HEK293 (cell line): ENCODE measurements around the gene TXLNA.

ENCODE experiments used
- EGR2 ChIP-seq: fragments of 450-650 bp; formaldehyde crosslinking; IDR thresholded peaks from 2 replicates; pipeline ENCODE4 v1.5.1; 2016; ENCODE audit warnings: low read depth, missing biosample characterization, missing genetic modification characterization
- ZNF10 ChIP-seq: fragments of 450-650 bp; formaldehyde crosslinking; IDR thresholded peaks from 2 replicates; pipeline ENCODE4 v1.5.1; 2017; ENCODE audit warnings: missing biosample characterization, missing genetic modification characterization
- ZNF133 ChIP-seq: fragments of 450-650 bp; formaldehyde crosslinking; IDR thresholded peaks from 2 replicates; pipeline ENCODE4 v1.5.1; 2016; ENCODE audit warnings: missing biosample characterization, missing genetic modification characterization
- ZNF138 ChIP-seq: fragments of 450-650 bp; formaldehyde crosslinking; IDR thresholded peaks from 2 replicates; pipeline ENCODE4 v1.5.1; 2016; ENCODE audit warnings: missing biosample characterization, missing genetic modification characterization, borderline replicate concordance
- ZNF2 ChIP-seq: fragments of 450-650 bp; formaldehyde crosslinking; IDR thresholded peaks from 2 replicates; pipeline ENCODE4 v1.5.1; 2016; ENCODE audit warnings: missing biosample characterization, missing genetic modification characterization
- ZNF416 ChIP-seq: fragments of 450-650 bp; formaldehyde crosslinking; IDR thresholded peaks from 2 replicates; pipeline ENCODE4 v1.5.1; 2016; ENCODE audit warnings: missing biosample characterization, missing genetic modification characterization
- ZNF433 ChIP-seq: fragments of 450-650 bp; formaldehyde crosslinking; IDR thresholded peaks from 2 replicates; pipeline ENCODE4 v1.5.1; 2016; ENCODE audit warnings: missing biosample characterization, missing genetic modification characterization, low read depth
- ZNF596 ChIP-seq: fragments of 450-650 bp; IDR thresholded peaks from 2 replicates; pipeline ENCODE4 v1.5.0; 2018; ENCODE audit warnings: missing biosample characterization, mild to moderate bottlenecking, missing genetic modification characterization, moderate library complexity
- ZNF621 ChIP-seq: fragments of 450-650 bp; formaldehyde crosslinking; IDR thresholded peaks from 2 replicates; pipeline ENCODE4 v1.5.1; 2017; ENCODE audit warnings: missing biosample characterization, missing genetic modification characterization
- ZNF792 ChIP-seq: fragments of 450-650 bp; formaldehyde crosslinking; IDR thresholded peaks from 2 replicates; pipeline ENCODE4 v1.5.1; 2016; ENCODE audit warnings: missing biosample characterization, missing genetic modification characterization
- TF ChIP-seq, protein P1 (sequence below): fragments of 450-650 bp; IDR thresholded peaks from 2 replicates; pipeline ENCODE4 v1.5.1; 2018; ENCODE audit warnings: missing biosample characterization, missing genetic modification characterization
- TF ChIP-seq, protein P2 (sequence below): fragments of 450-650 bp; formaldehyde crosslinking; IDR thresholded peaks from 2 replicates; pipeline ENCODE4 v1.5.1; 2016; ENCODE audit warnings: missing biosample characterization, missing genetic modification characterization
- TF ChIP-seq, protein P3 (sequence below): fragments of 450-650 bp; formaldehyde crosslinking; IDR thresholded peaks from 2 replicates; pipeline ENCODE4 v1.5.1; 2016; ENCODE audit warnings: missing biosample characterization, missing genetic modification characterization, borderline replicate concordance

DNA sequence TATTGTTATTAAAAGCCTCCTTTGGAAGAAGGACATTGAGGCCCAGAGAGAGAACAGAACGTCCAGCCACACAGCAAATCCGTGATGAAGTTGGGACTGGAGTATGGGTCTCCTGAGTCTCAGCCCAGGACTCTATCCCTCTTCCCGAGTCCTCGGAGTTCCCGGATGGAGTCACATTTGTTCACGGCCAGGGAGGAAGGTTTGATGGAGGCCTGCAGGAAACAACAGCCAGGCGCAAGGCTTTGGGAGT is 357 bp upstream of the TXLNA start:
- TF ChIP-seq, protein P1, sequence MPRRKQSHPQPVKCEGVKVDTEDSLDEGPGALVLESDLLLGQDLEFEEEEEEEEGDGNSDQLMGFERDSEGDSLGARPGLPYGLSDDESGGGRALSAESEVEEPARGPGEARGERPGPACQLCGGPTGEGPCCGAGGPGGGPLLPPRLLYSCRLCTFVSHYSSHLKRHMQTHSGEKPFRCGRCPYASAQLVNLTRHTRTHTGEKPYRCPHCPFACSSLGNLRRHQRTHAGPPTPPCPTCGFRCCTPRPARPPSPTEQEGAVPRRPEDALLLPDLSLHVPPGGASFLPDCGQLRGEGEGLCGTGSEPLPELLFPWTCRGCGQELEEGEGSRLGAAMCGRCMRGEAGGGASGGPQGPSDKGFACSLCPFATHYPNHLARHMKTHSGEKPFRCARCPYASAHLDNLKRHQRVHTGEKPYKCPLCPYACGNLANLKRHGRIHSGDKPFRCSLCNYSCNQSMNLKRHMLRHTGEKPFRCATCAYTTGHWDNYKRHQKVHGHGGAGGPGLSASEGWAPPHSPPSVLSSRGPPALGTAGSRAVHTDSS (tag by site-specific recombination) = no peak
- no peak for TF ChIP-seq ZNF792 (tag by site-specific recombination)
- TF ChIP-seq, protein P2, sequence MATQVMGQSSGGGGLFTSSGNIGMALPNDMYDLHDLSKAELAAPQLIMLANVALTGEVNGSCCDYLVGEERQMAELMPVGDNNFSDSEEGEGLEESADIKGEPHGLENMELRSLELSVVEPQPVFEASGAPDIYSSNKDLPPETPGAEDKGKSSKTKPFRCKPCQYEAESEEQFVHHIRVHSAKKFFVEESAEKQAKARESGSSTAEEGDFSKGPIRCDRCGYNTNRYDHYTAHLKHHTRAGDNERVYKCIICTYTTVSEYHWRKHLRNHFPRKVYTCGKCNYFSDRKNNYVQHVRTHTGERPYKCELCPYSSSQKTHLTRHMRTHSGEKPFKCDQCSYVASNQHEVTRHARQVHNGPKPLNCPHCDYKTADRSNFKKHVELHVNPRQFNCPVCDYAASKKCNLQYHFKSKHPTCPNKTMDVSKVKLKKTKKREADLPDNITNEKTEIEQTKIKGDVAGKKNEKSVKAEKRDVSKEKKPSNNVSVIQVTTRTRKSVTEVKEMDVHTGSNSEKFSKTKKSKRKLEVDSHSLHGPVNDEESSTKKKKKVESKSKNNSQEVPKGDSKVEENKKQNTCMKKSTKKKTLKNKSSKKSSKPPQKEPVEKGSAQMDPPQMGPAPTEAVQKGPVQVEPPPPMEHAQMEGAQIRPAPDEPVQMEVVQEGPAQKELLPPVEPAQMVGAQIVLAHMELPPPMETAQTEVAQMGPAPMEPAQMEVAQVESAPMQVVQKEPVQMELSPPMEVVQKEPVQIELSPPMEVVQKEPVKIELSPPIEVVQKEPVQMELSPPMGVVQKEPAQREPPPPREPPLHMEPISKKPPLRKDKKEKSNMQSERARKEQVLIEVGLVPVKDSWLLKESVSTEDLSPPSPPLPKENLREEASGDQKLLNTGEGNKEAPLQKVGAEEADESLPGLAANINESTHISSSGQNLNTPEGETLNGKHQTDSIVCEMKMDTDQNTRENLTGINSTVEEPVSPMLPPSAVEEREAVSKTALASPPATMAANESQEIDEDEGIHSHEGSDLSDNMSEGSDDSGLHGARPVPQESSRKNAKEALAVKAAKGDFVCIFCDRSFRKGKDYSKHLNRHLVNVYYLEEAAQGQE (tag by site-specific recombination) = no peak
- TF ChIP-seq, protein P3, sequence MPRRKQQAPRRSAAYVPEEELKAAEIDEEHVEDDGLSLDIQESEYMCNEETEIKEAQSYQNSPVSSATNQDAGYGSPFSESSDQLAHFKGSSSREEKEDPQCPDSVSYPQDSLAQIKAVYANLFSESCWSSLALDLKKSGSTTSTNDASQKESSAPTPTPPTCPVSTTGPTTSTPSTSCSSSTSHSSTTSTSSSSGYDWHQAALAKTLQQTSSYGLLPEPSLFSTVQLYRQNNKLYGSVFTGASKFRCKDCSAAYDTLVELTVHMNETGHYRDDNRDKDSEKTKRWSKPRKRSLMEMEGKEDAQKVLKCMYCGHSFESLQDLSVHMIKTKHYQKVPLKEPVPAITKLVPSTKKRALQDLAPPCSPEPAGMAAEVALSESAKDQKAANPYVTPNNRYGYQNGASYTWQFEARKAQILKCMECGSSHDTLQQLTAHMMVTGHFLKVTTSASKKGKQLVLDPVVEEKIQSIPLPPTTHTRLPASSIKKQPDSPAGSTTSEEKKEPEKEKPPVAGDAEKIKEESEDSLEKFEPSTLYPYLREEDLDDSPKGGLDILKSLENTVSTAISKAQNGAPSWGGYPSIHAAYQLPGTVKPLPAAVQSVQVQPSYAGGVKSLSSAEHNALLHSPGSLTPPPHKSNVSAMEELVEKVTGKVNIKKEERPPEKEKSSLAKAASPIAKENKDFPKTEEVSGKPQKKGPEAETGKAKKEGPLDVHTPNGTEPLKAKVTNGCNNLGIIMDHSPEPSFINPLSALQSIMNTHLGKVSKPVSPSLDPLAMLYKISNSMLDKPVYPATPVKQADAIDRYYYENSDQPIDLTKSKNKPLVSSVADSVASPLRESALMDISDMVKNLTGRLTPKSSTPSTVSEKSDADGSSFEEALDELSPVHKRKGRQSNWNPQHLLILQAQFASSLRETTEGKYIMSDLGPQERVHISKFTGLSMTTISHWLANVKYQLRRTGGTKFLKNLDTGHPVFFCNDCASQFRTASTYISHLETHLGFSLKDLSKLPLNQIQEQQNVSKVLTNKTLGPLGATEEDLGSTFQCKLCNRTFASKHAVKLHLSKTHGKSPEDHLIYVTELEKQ (tag by site-specific recombination) = no peak
- TF ChIP-seq ZNF433 = no peak
- TF ChIP-seq ZNF138 = no peak
- TF ChIP-seq EGR2 (tag by site-specific recombination) = no peak
- no peak for TF ChIP-seq ZNF416 (tag by site-specific recombination)
- no peak for TF ChIP-seq ZNF10
- TF ChIP-seq ZNF133 (tag by site-specific recombination) = no peak
- no peak for TF ChIP-seq ZNF2 (tag by site-specific recombination)
- no peak for TF ChIP-seq ZNF621 (tag by site-specific recombination)
- TF ChIP-seq ZNF596 = no peak
